ENCODE measurements around the gene RNU7-1.

The RNU7-1 gene

DNA sequence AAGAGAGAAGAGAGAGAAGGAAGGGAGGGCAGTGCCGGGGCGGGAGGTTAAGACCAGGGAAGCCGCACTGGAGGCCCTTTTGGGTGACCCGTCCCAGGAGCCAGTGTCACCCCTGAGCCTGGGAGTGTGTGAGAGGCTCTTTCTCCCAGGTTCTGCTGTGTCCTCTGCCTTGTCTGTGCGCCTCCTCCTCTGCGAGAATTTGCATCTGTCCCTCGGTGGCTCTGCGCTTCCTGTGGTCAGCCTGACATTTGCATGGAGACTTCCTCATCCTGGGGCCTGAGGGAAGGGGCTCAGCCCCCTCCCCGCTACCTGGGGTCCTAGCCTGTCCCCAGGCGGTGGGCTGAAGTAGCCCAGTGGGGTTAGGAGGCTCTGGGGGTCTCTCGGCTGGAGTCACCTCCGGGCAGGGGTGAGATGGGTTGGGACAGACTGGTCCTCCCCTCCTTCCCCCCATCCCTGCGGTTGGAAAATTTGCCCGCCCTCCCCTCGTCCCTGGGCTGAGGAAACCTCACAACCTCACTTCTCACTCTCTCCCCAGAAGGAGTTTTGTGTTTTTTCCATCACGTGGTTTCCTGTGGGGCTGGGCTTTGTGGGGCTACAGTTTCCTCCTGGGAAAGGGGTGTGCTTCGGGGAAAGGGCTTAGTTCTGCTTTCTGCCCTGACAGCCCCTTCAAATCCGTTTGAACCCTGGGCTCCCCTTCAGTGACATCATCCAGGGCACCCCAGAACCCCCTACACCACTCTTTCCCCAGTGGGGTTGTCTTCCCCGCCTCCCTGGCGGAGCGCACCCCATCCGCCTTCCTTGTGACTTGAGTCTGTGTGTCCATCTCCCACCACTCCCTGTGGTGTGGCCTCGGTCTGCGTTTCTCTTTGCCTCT is 10.1 kb downstream of the RNU7-1 start:
- peak; percentile 89 for DNase-seq (ENCODE audit: low spot score)

DNA sequence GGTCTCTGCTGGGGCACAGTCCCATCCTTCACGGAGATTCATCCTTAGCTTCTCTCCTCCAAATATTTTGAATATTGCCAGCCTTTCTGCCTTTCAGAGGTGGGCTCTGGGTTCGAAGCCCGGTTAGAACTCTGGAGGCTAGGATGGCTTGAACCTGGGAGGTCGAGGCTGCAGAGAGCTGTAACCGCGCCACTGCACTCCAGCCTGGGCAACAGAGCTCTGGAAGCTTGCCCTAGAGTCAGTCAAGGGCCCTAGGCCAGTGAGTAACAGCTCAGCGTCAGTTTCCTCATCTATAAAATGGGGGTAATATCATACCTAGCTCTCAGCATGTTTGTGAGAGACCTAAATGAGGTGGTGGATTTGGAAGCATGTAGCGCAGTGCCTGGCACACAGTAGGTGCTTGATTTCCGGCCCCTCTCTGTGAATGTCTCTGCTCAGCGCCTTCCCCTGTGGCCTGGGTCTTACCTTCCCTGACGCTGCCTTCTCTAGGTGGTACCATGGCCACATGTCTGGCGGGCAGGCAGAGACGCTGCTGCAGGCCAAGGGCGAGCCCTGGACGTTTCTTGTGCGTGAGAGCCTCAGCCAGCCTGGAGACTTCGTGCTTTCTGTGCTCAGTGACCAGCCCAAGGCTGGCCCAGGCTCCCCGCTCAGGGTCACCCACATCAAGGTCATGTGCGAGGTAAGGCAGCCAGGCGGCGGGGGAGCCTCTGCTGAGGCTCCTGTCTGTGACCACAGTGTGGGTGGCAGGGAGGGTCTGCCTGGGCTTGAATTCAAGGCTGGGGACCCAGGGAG is 10.9 kb downstream of the RNU7-1 start:
- no peak for DNase-seq (ENCODE audit: low spot score)

DNA sequence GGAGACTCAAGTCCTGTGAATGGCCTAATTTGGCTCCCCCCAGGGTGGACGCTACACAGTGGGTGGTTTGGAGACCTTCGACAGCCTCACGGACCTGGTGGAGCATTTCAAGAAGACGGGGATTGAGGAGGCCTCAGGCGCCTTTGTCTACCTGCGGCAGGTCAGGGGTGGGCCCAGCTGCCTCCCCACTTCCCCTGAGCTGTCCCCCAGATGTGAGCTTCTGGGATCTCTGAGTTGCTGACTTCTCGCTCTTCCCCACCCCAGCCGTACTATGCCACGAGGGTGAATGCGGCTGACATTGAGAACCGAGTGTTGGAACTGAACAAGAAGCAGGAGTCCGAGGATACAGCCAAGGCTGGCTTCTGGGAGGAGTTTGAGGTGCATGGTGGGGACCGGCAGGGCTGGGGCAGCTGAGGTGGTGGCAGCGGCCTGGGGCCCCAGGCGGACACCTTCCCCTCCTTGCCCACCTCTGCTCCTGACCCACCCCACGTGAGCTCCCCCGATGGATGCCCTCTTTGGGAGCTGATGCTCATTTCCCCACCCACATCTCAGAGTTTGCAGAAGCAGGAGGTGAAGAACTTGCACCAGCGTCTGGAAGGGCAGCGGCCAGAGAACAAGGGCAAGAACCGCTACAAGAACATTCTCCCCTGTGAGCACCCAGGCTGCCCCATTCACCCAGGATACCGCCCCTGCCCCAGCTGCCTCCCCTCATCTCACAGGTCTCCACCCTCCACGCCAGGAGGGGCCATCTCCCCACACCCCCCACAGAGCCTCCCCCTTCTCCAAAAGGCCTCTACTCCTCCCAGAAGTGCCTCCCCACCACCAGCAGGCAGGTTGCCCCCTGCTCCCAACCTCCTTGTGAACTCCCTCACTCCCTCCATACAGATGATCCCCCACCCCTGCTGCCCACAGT is 11.7 kb downstream of the RNU7-1 start:
- DNase-seq (ENCODE audit: low spot score), result no peak

DNA sequence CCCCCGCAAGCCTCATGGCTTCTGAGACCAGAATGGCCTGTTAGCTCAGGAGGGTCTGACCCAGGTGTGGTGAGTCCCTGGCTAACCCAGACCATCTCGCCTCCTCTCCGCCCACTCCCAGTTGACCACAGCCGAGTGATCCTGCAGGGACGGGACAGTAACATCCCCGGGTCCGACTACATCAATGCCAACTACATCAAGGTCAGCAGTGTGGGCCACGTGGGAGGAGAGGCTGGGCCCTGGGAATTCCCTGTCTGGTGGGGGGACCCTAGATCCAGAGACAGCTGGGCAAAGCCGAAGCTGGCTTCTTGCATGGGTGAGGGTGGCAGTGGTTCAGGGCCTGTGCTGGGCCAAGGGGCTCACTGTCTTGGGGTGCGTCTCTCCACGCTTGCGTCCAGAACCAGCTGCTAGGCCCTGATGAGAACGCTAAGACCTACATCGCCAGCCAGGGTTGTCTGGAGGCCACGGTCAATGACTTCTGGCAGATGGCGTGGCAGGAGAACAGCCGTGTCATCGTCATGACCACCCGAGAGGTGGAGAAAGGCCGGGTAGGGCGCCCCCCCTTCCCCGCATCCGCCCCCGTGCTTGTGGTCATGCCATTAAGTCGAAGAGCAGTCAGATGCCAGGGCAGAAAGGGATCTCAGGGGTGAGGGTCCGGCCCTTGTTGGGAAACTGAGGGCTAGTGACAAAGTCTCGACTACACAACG is 12.6 kb downstream of the RNU7-1 start:
- DNase-seq (ENCODE audit: low spot score), result no peak

DNA sequence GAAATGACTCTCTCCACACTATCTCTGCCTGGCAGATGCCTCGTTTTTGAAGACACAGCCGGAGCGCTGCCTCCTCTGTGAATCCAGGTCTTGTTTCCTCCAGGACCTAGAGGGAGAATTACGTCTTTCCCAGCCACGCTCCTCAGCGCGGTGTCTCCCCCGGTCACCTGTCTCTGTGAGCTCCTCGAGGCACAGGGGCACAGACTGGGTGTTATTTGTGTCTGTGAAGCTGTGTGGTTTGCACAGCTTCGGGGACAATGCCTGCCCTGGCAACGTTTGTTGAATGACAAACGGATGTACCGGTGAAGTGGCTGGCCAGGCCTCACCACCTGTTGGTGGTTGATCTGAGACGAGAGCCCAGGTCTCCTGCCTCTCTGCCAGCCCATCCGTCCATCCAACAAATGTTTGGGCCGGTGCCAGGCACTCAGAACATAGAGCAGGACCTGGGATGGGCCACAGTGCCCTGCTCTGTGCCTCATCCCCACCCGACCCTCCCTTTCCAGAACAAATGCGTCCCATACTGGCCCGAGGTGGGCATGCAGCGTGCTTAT is 13.6 kb downstream of the RNU7-1 start:
- DNase-seq (ENCODE audit: low spot score), result peak; percentile 32

DNA sequence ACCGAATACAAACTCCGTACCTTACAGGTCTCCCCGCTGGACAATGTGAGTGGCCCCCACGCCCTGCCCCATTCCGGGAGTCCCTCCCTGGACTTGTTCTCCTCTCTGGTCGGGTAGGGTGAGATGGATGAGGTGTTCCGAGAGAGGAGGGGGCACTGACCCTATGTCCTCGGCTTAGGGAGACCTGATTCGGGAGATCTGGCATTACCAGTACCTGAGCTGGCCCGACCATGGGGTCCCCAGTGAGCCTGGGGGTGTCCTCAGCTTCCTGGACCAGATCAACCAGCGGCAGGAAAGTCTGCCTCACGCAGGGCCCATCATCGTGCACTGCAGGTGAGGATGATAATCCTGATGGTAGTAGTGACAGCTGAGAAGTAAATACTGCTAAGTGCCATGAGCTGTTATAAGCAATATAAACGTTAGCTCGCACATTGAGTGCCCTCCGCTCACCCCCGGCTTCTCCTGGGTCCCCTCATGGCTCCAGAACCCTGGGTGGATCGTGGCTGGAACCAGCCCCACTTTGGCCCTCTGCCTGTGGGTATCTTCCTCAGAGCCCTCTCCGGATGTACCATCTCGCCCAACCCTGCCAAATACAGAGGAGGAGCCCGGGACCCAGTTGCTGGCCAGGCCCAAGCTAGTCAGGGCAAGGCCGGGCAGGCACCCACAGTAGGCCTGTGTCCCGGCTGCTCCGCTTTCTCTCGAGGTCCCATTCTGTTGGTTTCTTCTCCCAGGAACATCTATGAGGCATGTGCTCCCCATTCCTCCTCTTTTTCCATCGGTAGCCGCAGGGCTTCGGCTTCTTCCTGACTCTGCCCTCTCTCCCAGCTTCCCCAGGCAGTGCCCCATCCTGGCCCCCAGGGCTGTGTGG is 14.4 kb downstream of the RNU7-1 start:
- no peak for DNase-seq (ENCODE audit: low spot score)

DNA sequence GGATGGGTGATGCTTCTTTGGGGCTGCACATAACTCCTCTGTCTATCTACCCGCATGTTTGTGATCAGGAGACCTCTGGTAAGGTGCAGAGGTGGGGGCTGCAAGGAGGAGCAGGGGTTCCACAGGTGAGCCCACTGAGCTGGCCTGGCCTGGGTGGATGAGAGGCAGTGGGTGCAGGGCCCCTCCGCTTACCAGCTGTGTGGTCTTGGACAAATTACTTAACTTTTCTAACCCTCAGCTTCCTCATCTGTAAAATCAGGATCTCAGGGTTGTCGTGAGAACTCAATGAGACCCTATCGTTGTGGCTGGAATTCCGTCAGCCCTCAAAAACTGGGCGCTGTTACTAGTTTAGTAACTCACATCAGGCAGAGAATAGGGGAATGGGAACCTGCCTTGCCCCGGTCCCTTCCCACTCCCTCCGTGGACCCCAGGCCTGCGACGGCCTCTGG is 15.0 kb downstream of the RNU7-1 start:
- DNase-seq (ENCODE audit: low spot score), result no peak

DNA sequence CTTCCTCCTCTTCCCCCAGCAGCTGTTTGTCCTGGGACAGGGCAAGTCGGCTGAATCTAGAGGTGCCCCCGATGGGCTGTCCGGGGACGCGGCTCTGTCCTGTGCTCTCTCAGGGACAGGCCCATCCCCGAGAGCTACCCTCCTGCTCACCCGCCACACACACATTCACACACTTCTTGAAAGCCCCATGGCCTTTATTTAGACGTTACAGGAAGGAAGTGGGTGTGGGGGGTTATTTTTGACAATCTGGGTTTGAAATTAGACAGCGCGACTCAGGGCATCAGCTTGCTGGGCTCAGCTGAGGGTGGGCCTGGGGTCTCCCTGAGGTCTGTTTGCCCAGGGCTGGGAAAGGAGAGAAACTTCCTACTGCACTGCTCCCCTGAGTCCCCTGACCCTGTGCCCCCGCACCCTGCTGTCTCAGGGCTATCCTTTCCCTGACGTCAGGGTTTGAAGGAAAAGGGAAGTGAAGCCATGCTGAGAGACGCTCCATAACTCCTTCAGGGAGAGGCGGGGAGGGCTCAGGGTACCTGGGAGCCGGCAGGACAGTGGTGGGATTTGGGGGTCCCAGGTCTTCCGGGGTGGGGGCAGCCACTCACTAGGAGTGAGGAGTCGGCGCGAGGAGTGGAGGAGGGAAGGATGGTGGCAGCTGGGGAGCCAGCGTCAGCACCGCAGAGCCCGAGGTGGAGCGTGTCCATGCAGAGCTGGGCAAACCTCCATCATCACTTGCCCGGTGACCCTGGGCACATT is 15.6 kb downstream of the RNU7-1 start:
- peak; percentile 86 for DNase-seq (ENCODE audit: low spot score)

DNA sequence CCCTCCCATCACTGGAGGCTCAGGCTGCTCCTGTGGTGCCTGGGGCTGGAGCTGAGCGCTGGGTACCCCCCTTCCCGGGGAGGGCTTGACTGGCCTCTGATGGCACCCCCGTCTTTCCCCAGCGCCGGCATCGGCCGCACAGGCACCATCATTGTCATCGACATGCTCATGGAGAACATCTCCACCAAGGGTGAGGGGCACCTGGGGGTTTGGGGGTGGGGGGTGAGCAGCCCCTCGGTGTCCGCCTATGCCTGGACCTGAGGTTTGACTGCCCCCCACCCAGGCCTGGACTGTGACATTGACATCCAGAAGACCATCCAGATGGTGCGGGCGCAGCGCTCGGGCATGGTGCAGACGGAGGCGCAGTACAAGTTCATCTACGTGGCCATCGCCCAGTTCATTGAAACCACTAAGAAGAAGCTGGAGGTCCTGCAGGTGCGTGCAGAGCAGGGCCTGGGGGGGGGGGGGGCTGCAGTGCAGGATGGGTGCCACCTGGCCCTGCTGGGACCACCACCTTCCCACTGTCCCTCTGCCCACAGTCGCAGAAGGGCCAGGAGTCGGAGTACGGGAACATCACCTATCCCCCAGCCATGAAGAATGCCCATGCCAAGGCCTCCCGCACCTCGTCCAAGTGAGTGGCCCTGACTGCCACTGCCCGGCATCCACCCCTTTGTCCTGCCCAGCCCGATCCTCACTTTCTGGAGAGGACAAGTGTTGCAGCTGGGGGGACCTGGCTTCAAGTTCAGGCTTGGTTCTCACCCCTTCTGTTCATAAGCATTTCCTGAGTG is 16.4 kb downstream of the RNU7-1 start:
- DNase-seq (ENCODE audit: low spot score), result no peak

DNA sequence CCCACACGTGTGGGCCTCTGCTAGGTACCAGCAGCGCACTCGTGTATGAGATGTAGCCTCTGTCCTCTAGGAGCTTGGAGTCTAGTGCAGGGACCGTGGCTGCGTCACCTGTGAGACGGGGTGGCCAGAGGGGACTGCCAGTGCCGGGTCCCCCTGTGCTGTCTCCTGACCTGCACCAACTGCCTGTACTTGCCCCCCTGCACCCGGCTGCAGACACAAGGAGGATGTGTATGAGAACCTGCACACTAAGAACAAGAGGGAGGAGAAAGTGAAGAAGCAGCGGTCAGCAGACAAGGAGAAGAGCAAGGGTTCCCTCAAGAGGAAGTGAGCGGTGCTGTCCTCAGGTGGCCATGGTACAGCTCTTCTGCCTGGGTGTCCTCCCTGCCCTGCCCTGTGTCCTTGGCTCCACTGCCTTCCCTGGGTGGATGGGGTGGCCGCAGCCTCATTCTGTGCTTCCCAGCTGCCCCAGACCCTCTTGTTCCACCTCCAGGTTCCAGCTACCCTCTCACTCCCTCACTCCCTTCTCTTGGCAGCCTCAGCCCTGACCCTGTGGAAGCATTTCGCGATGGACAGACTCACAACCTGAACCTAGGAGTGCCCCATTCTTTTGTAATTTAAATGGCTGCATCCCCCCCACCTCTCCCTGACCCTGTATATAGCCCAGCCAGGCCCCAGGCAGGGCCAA is 17.1 kb downstream of the RNU7-1 start:
- DNase-seq (ENCODE audit: low spot score), result peak; percentile 70

DNA sequence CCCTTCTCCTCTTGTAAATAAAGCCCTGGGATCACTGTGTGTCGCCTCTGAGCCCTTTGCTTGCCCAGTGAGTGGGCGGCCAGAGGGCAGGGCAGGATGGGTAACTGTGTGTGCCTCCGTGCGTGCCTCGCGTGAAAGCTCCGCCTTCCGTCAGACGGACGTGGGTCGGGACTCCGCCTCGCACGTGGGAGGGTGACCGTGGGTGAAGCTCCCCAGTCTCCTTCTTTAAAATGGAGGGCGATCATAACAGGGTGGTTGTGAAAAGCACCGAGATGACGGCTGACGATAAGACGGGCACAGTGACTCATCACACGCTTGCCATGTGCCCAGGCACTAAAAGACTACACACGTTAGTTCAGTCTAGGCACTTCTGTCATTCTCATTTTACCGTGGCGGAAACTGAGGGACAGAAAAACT is 17.7 kb downstream of the RNU7-1 start:
- DNase-seq (ENCODE audit: low spot score), result peak; percentile 94

DNA sequence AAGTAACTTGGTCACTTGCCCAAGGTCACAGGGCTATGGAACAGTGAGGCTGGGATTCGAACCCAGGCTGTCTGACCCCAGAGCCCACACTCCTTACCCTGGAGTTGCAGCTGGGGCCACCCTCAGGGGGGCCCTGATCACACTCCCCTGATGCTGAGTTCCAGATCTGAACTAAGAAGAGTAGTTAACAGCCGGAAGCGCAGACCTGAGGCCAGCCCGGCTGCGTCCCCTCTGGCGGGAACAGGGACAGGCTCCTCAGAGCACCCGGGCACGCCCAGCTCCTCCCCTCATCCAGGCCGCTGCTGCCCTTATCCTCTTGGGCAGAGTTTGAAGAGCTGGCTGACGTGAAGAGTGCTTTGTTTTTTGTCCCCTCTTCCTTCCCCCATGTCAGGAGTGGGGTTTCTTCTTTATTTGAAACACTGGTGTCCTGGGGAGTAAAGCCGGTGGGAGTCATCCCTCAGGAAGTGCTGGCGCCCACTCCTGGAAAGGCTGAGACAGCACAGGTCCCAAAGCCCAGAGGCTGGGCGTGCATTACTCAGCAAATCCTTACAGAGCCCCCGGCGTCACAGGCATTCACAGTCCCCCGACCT is 18.2 kb downstream of the RNU7-1 start:
- no peak for DNase-seq (ENCODE audit: low spot score)

DNA sequence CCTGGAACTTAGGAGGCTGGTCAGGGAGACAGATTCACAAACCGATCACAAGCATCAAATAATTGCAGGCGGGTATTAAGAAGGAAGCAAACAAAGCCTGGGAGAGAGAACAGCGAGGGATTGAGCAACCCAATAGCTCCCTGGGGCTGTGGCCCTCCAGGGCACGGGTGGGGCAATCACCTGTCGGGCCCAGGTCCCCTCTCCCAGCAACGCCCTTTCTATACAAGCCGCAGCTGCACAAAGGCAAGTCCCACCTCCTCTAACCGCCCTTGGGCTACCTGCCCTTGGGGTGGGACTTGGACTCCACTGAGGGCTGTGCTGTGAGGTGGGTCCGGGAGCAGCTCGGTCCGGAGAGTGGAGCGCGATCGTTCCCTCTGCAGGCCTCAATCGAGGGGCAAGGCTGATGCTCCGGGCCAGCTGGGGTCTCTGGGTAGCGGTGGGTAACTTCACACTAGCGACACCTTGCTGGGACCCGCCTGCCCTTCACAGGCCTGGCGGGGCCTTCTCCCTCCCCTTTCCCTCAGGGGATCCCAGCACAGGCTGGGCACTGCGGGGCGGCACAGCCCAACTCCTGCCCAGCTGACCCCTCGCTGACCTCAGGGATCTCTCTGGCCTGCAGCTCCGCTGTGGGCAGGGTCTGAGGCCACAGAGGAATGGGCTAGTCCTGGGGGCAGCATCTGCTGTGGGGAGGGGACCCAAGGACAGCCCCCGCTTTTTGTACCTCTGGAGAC is 18.8 kb downstream of the RNU7-1 start:
- DNase-seq (ENCODE audit: low spot score), result no peak

DNA sequence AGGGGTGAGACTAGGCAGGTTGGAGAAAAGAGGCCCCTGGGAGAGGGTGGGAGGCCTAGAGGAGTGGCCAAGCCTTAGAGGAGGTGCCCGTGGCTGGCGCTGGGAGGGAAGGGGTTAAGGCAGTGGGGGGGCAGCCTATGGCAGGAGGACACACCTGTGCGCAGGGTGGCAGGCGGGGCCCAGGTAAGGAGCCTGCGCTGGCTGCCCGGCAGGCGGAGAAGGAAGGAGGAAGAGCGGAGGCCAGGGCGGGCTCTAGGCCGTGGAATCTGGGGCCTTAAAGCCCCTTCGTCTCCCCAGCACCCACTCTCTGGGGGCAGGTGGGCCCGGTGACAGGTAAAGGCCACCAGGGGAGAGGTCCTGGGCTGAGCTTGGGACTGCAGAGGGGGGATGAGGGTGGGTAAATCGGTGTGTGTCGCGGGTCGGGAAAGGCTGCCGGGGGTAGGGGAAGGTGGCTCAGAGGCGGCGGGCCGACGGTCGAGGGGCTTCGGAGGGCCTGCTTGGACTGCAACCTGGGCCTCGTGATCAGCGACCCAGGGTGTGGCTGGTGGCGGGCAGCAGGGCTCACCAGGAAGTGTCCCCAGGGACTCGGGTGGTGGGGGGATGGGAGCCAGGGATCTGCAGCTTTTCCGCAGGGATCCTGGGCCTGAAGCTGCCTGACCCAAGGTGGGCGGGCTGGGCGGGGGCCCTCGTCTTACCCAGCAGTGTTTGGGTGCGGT is 19.6 kb downstream of the RNU7-1 start:
- DNase-seq (ENCODE audit: low spot score), result no peak

DNA sequence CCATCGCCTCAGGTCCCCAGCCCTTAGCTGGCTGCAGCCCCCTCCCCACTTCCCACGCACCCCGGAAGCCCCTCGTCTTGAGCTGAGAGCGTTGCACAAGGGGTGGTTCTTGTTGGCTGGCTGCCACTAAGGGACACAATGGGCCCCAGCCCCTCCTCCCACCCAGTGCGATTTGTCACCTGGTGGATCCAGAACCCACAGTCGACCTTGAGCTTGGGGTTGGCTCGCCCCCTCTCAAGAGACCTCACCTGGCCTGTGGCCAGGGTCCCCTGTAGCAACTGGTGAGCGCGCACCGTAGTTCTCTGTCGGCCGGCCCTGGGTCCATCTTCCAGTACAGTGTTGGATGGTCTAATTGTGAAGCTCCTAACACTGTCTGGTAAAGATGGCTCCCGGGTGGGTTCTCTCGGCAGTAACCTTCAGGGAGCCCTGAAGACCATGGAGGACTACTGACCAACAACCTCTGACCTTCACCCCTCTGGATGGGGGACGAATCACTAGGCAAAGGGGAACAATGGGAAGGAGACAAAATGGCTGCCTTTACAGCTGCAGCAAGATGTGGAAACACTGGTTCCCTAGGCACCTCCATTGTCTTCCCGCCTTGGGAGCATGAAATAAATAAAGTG is 20.3 kb downstream of the RNU7-1 start:
- no peak for DNase-seq (ENCODE audit: low spot score)

DNA sequence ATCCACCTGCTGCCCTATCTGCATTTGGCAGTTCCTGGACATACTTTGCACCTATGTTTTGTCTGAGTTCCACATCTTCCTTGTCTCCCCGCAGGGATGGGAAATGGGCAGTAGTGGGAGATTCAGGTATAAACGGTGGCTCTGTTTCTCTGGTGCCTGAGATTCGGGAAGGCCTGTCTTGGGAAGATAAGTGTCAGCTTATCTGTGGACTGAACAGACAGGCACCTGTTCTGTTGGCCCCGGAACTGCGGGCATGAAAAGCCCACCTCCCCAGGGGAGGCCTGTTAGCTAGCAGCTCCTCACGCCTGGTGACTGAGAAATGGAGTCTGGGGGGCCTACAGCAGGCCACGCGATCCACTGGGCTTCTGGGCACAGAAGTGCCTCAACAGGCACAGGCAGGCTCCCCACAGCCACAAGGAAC is 21.0 kb downstream of the RNU7-1 start:
- DNase-seq (ENCODE audit: low spot score), result no peak

Data from activated CD4-positive, alpha-beta T cell treated with anti-CD3 and anti-CD28 coated beads, Interleukin-2, Interleukin-4, amounts not matched to agents 100 ng/mL and 50 ng/mL, durations not matched to agents 16 hours and 8 hours (primary cell).